HAP-1 (cell line): ENCODE results near the gene CAPN1.

Experiments
- DNase-seq, 2 experiments: peaks; one replicate each; pipeline ENCODE4 v3.0.0-alpha.2; 2016 to 2020; ENCODE audit warnings: low spot score in 2 of 2
- H3K27me3 ChIP-seq: fragments of 250-450 bp; sonication (Bioruptor Pico); 2 replicates; pipeline ENCODE4 v1.5.1; 2020; ENCODE audit warnings: low read depth, mild to moderate bottlenecking, moderate library complexity
- H3K36me3 ChIP-seq: fragments of 250-450 bp; sonication (Bioruptor Pico); replicated peaks from 2 replicates; pipeline ENCODE4 v1.5.1; 2020; ENCODE audit warnings: mild to moderate bottlenecking
- H3K4me1 ChIP-seq: fragments of 250-450 bp; sonication (Bioruptor Pico); 2 replicates; pipeline ENCODE4 v1.5.1; 2020; ENCODE audit warnings: mild to moderate bottlenecking
- H3K4me3 ChIP-seq: fragments of 250-450 bp; sonication (Bioruptor Pico); 2 replicates; pipeline ENCODE4 v1.5.1; 2020; ENCODE audit warnings: mild to moderate bottlenecking, moderate library complexity
- H3K9me3 ChIP-seq: fragments of 250-450 bp; sonication (Bioruptor Pico); 2 replicates; pipeline ENCODE4 v1.5.1; 2020; ENCODE audit warnings: mild to moderate bottlenecking, moderate library complexity
- in situ Hi-C: fragments of 300-500 bp; cut with MboI; formaldehyde crosslinking; loops from 3 replicates; pipeline ENCODE4 v1.14.3; 2020; ENCODE audit warnings: low sequenced_read_pairs, inconsistent platforms, mixed read lengths

CAPN1 gene

DNA sequence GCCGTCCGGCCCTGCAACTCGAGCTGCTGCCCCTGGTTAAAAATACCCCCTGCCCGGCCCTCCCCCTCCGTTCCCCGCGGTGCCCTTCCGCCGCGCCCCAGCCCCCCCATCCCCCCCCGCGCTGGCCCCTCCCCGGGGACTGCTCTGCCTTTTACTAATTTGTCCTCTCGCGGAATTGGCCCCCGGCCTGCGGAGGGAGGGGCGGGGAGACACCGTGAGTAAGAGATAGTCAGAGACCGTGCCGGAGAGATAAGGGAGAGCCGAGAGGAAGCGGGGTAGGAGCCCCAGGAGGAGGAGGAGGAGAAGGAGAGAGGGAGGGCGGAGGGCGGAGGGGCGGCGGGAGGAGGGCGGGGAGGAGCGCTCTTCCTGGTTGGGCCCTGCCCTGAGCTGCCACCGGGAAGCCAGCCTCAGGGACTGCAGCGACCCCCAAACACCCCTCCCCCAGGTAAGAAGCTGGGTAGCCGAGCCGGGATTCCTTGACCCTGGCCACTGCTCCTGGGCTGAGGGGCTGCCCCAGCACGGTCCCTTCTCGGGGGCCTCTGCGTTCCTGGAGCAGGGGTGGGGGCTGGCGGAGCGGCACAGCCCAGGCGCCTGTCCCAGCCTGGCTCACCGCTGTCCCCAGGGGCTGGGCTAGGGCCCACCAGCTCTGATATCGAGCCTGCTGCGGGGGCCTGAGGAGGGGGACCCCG lies at the start of gene CAPN1:
TSS of gene CAPN1 (plus strand) at position 360 of the 689 bp plus-strand sequence. CDS start 774 bp downstream, outside the sequence.
- H3K27me3 ChIP-seq = no peaks in the 10 kb centered on the region
- in situ Hi-C loops = no loop called here
- H3K36me3 ChIP-seq = peaks cover 4% of the 10 kb centered on the region
- H3K4me3 ChIP-seq = peak within 1 kb of the TSS; percentile 75
- H3K4me1 ChIP-seq = peaks cover 15% of the 10 kb centered on the region
- H3K9me3 ChIP-seq = no peaks in the 10 kb centered on the region
- DNase-seq = peak; percentile 65 to 85

DNA sequence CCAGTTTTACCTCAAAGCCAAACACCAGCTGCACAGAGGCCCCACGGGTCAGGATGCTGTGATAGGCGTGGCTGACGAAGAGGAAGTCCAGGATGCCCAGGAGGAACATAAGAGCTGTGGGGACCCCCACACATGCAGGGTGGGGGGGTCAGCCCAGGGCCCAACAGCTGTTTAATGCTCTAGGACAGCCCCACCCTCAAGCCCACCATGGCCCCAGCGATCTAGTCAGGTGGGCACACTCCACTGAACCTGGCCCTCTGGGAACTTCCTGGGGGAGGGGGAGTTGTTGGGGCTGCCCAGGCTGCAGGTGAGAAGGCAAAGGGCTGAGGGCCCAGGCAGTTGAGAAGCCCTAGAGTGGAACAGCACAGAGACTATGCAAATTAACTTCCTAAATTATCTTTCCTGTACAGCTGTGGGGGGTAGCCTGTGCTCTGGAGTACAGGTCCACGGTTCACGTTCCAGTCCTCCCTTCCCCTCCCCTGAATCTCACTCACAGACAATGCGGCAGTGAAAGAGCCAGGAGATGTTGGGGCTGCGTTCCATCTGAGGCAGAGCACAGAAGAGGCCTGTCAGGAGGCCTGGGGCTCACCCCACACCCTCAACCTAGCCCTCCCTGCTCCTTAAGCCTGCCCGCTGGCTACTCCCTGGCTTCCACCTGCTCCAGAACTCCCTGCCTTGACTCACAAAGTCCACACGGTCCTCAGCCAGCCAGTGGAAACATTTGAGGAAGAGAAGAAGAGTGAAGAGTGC lies 49.3 kb upstream of the CAPN1 start:
- peaks cover 44% of the 10 kb centered on the region for H3K36me3 ChIP-seq
- no peaks in the 10 kb centered on the region for H3K27me3 ChIP-seq
- H3K4me3 ChIP-seq = no peak overlapping the region
- DNase-seq = no peak
- no peaks in the 10 kb centered on the region for H3K9me3 ChIP-seq
- peaks cover 9% of the 10 kb centered on the region; the same call in 1 of the 2 replicates for H3K4me1 ChIP-seq
- in situ Hi-C loops = no loop called here

DNA sequence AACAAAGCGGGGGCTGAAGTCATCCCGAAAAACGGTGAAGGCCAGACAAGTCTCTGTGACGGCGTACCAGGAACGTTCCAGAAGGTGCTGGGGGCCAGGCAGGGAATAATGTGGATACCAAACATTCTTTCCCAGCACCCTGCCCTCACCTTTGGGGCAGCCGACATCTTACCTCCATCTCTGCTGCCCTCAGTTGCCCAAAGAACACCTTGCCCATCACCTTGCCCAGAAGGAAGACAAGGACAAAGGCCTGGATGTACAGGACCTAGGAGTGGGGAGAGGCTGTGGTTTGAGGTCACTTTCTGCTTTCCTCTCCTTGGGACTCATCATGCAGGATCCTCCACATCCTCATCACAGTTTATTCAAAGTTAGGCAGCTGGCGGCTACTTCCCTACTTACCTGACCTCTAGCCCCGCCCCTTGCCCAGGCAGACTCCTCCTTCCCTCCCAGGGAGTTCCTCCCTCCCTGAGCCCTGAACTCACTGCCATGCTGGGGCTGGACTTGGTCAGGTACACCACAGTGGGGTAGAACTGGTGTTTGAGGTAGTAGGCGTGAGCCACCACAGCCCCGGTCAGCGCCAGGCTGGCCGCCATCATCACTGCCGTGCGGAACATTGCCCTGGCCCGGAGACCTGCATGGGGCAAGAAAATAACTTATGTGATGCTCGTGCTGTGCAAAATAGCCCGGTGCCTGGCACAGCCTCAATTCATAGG lies 48.6 kb upstream of the CAPN1 start:
- peaks cover 9% of the 10 kb centered on the region; the same call in 1 of the 2 replicates for H3K4me1 ChIP-seq
- DNase-seq = peak in 1 of 2 experiments; percentile 67

DNA sequence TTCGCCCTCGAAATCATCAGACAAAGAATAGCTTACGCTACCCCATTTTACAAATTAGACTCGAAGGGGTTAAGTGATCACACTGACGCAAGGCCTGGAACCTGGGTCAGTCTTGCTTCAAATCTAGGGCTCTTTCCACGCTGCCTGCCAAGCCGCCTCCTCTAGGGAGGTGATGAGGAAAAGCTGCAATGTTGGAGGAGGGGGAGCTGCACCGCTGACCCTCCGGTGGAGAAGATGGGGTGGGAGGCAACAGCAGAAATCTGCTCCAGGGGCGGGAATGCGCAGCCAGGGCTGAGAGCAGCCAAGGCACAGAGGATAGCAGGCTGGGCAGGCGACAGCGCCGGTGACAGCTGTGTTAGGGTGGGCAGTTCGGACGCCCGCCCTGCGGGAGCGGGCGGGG lies 48.0 kb upstream of the CAPN1 start:
- Histone ChIP-seq H3K36me3 (peaks cover 33% of the 10 kb centered on the region), H3K4me3 (peak overlapping the region; percentile 72), H3K9me3 (no peaks in the 10 kb centered on the region), H3K27me3 (no peaks in the 10 kb centered on the region), H3K4me1 (peaks cover 9% of the 10 kb centered on the region; the same call in 1 of the 2 replicates)
- no peak for DNase-seq
- in situ Hi-C loops = no loop called here

More for the DNA sequence above, 48.6 kb upstream of the CAPN1 start:
- Histone ChIP-seq H3K4me3 (peak overlapping the region; percentile 72), H3K9me3 (no peaks in the 10 kb centered on the region), H3K27me3 (no peaks in the 10 kb centered on the region), H3K36me3 (peaks cover 39% of the 10 kb centered on the region)
- in situ Hi-C loops = no loop called here

DNA sequence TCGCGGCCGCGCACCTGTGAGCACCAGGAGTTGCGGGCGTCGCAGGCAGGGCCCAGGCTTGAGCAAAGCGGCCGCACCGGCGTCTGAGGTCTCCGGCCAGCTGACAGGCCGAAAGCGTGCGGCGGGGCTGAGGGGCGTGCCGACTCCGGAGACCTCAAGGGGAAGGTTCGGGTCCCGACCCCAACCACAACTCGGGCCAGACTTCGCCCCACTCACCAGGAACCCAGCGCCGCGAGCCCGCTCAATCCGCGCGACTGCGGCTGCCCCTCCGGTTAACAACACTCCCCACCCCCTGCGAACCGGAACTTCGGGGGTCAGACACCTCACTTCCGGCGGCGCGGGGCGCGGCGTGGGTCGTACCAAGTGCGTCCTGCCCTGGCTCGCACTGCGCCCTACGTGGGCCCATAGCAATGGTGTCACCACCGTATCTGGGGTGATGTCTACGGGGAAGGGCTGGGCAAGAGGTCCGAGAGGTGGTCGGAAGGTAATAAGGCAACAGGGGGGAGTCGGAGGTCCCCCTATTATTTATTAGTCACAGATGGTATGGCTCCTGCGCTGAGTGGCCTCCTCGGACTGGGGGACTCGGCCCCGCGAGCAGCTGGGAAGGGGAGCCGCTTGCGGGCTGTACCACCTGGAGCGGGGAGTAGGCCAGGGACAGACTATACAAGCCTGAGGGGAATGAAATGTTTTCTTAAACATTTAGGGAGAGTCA lies 47.3 kb upstream of the CAPN1 start, which contains the start of gene SYVN1:
TSS of gene SYVN1 (minus strand) at position 280 of the 712 bp plus-strand sequence. CDS start 918 bp downstream, outside the sequence.
- DNase-seq = peak; percentile 67 to 92

DNA sequence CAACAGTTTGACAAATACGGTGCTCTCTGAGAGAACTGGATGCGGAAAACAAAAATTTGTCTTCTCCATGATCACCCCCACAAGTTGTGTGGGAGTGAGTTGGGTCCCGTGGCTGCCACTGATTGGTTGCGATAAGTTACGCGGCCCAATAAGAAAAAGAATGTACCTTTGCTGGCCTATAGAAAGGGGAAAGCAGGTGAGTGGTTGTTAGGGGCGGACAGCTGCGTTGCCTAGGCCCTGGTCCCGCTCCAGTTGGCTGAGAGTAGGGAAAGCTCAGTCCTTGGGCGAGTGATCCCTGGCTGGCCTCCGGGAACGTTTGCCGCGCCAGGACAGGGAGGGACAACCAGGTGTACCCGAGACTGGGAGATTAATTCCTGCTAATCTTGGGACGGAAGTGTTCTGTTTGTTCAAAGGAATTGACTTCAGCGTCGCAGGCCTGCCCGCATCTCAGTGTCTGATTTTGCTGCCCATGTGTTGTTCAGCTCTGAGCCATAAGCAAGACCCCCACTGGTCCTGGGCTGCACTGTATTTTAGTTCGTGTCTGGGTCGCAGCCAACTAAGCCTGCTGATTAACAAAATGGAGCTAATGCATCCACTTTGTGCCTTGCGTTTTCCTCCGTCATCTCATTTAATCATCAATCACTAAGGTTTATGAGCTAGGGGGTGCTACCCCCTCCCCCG lies 46.6 kb upstream of the CAPN1 start:
- in situ Hi-C loops = no loop called here

More for the DNA sequence above, 47.3 kb upstream of the CAPN1 start, which contains the start of gene SYVN1:
- H3K4me3 ChIP-seq = peak within 1 kb of the TSS; percentile 72
- in situ Hi-C loops = no loop called here
- no peaks in the 10 kb centered on the region for H3K27me3 ChIP-seq
- H3K36me3 ChIP-seq = peaks cover 29% of the 10 kb centered on the region
- peaks cover 9% of the 10 kb centered on the region; the same call in 1 of the 2 replicates for H3K4me1 ChIP-seq
- no peaks in the 10 kb centered on the region for H3K9me3 ChIP-seq

DNA sequence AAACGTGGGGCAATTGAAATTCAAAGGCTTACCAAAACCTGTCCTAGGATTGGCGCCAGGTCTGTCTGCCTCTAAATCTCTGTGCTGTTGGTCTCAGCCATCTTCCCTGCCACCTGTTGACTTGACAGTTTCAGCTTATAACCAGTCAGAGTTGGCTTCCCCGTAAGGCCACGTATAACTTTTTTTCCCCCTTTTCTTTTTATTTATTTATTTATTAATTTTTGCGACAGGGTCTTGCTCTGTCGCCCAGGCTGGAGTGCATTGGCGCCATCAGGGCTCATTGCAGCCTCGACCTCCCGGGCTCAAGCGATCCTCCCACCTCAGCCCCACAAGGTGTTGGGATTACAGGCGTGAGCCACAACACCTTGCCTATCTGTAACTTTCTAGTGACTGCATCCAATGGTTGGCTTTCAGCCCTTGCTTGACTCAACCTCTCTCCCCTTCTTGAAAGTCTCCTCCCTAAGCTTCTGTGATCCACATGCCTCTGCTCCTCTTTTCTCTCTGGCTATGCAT lies 46.0 kb upstream of the CAPN1 start:
- in situ Hi-C loops = no loop called here
- Histone ChIP-seq H3K36me3 (peaks cover 20% of the 10 kb centered on the region), H3K27me3 (0 out of 2 replicates have a peak, but pooled peaks cover 4% of the 10 kb centered on the region), H3K4me1 (peaks cover 9% of the 10 kb centered on the region; the same call in 1 of the 2 replicates), H3K9me3 (no peaks in the 10 kb centered on the region), H3K4me3 (peak overlapping the region; percentile 72)
- DNase-seq = no peak

More for the DNA sequence above, 46.6 kb upstream of the CAPN1 start:
- no peaks in the 10 kb centered on the region for H3K9me3 ChIP-seq
- no peaks in the 10 kb centered on the region for H3K27me3 ChIP-seq
- DNase-seq = peak; percentile 92 to 98
- H3K4me1 ChIP-seq = peaks cover 9% of the 10 kb centered on the region; the same call in 1 of the 2 replicates
- peaks cover 22% of the 10 kb centered on the region for H3K36me3 ChIP-seq
- peak overlapping the region; percentile 72 for H3K4me3 ChIP-seq

DNA sequence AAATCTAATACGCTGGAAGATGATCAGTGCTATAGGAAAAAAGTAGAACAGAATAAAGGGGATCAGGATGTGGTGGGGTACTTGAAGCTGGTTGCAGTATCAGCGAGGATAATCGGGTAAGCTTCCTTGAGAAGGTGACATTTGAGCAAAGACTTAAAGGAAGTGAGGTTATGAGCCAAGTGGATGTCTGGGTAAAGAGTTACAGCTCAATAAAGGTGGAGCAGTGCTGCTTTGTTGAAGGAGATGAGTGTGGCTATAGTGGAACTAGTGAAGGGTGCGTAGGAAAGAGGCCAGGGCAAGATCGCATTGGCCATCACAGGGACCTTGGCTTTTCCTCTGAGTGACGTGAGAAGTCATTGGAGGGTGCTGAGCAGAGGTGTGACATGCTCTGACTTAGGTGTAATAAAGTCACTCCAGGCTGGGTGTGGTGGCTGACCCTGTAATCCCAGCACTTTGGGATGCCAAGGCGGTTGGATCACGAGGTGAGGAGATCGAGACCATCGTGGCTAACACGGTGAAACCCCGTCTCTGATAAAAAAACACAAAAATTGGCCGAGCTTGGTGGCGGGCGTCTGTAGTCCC lies 45.1 kb upstream of the CAPN1 start:
- in situ Hi-C loops = no loop called here
- H3K4me1 ChIP-seq = peaks cover 9% of the 10 kb centered on the region
- H3K36me3 ChIP-seq = peaks cover 11% of the 10 kb centered on the region

DNA sequence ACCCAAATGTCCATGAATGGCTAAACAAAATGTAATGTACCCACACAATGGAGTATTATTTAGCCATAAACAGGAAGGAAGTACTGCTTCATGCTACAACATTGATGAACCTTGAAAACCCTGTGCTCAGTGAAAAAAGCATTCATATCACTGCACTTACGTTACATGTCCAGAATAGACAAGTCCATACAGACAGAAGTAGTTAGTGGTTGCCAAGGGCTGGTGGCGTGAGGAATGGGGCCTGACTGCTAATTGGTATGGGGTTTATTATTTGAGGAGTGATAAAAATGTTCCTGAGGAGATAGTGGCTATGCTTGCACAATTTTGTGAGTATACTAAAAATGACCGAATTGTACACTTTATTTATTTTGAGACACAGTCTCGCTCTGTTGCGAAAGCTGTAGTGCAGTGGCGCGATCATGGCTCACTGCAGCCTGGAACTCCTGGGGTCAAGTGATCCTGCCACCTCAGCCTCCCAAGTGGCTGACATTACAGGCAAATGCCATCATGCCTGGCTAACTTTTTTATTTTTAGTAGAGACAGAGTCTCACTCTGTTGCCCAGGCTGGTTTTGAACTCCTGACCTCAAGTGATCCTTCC lies 39.7 kb upstream of the CAPN1 start:
- H3K9me3 ChIP-seq = no peaks in the 10 kb centered on the region
- peaks cover 10% of the 10 kb centered on the region for H3K27me3 ChIP-seq
- H3K4me1 ChIP-seq = no peaks in the 10 kb centered on the region; the same call in 1 of the 2 replicates
- H3K36me3 ChIP-seq = no peaks in the 10 kb centered on the region
- no peak for DNase-seq
- H3K4me3 ChIP-seq = no peak overlapping the region
- in situ Hi-C loops = no loop called here

More for the DNA sequence above, 45.1 kb upstream of the CAPN1 start:
- no peak for DNase-seq
- Histone ChIP-seq H3K4me3 (no peak overlapping the region), H3K27me3 (peaks cover 6% of the 10 kb centered on the region), H3K9me3 (no peaks in the 10 kb centered on the region)

DNA sequence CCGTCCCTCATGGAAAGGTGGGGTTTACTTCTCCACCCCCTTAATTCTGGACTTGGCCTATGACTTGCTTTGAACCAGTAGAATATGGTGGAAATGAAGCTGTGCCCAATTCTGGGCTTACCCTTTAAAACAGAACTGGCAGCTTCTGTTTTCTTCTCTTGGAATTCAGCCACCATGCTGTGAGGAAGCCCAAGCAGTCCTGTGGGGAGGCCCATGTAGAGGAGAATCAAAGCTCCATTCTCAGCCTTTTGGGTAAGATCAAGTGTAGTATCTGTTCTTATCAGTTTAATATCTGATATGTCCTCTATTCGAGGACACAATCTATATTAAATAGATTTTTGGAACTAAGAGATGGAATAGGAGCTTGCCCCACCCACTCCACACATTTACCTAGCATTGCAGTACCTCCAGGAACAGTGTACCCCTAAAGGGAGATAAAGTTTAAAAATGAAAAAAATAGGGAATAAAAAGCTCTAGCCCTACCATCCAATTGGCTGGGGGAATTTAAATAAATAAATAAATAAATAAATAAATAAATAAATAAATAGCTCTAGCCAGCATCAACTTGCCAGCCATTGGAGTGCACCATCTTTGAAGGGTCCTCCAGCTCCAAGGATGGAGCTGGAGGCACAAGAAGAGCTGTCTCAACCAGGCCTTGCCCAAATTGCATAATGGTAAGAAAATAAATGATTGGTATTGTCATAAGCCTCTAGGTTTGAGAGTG lies 34.2 kb upstream of the CAPN1 start:
- H3K4me3 ChIP-seq = no peak overlapping the region
- H3K9me3 ChIP-seq = no peaks in the 10 kb centered on the region
- H3K27me3 ChIP-seq = peaks cover 4% of the 10 kb centered on the region; the same call in 1 of the 2 replicates
- DNase-seq = no peak
- in situ Hi-C loops = no loop called here
- H3K4me1 ChIP-seq = no peaks in the 10 kb centered on the region
- H3K36me3 ChIP-seq = no peaks in the 10 kb centered on the region

DNA sequence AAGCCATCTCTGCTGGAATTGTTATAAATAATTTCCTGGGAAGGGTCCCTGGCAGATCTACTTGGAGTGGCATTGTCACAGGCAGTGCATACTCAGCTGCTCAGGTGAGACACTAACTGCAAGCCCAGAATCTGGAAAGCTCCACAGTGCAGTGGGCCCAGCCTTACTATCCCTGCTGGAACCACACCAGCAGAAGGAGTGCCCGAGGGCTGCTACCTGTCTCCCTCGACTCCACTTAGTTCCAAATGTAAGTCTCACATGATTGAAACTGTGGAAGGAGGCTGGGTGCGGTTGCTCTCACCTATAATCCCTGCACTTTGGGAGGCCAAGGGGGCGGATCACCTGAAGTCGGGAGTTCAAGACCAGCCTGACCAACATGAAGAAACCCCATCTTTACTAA lies 33.1 kb upstream of the CAPN1 start:
- in situ Hi-C loops = no loop called here
- H3K27me3 ChIP-seq = peaks cover 5% of the 10 kb centered on the region; the same call in 1 of the 2 replicates
- no peak for DNase-seq
- no peaks in the 10 kb centered on the region for H3K36me3 ChIP-seq
- no peak overlapping the region for H3K4me3 ChIP-seq
- H3K9me3 ChIP-seq = no peaks in the 10 kb centered on the region
- H3K4me1 ChIP-seq = no peaks in the 10 kb centered on the region
